Activated B cell treated with CpG ODN at 0.5 μM for 24 hours (primary cell): ENCODE results near the gene SLCO2A1. TPM values are rescaled to one million over a fixed set of nuclear protein-coding genes. Genes with fewer than 3 reads are reported as not detected.

ENCODE experiments used
- ATAC-seq: fragments of 200-7000 bp; cut with Tn5 transposase; one replicate; pipeline ENCODE4 v1.10.0; 2021; ENCODE audit warnings: low read depth, mild to moderate bottlenecking, moderate library complexity
- CTCF ChIA-PET: fragments of 350-600 bp; sonication (Branson Sonifier 250); formaldehyde crosslinking; loops from one replicate; lab custom pipeline; 2021; ENCODE audit warnings: antibody characterized with exemption; lab: Charles Lee
- POLR2A ChIA-PET: fragments of 350-600 bp; sonication (Branson Sonifier 250); formaldehyde crosslinking; loops from one replicate; lab custom pipeline; 2021; ENCODE audit warnings: antibody characterized with exemption; lab: Charles Lee
- DNase-seq: peaks from one replicate; pipeline ENCODE4 v3.0.0; 2022
- H3K27ac Mint-ChIP-seq: one replicate; pipeline ENCODE4 v1.8.0; 2020; ENCODE audit warnings: mixed read lengths
- H3K27me3 Mint-ChIP-seq: one replicate; pipeline ENCODE4 v1.8.0; 2021; ENCODE audit warnings: mixed read lengths
- H3K36me3 Mint-ChIP-seq: one replicate; pipeline ENCODE4 v1.8.0; 2021; ENCODE audit warnings: low read depth, mixed read lengths
- H3K4me1 Mint-ChIP-seq: one replicate; pipeline ENCODE4 v1.8.0; 2021; ENCODE audit warnings: mixed read lengths
- H3K4me3 Mint-ChIP-seq: one replicate; pipeline ENCODE4 v1.8.0; 2020; ENCODE audit warnings: mild to moderate bottlenecking, mixed read lengths
- H3K9me3 Mint-ChIP-seq: one replicate; pipeline ENCODE4 v1.8.0; 2020; ENCODE audit warnings: mixed read lengths
- intact Hi-C: fragments of 100-400 bp; cut with micrococcal nuclease; formaldehyde crosslinking; loops from one replicate; pipeline ENCODE4 v1.15.1; 2024
- total RNA-seq: library from RNA; stranded (reverse); gene quantifications from 2 replicates; pipeline ENCODE4 v1.2.3, GENCODE V29; 2022
- TF ChIP-seq, protein P1 (sequence below): fragments of 200-600 bp; IDR thresholded peaks from one replicate; pipeline ENCODE4 v1.8.0; 2022; ENCODE audit warnings: antibody characterized with exemption, mild to moderate bottlenecking

The SLCO2A1 gene
- total RNA-seq, 1 donor from 2014 or later, result not detected

DNA sequence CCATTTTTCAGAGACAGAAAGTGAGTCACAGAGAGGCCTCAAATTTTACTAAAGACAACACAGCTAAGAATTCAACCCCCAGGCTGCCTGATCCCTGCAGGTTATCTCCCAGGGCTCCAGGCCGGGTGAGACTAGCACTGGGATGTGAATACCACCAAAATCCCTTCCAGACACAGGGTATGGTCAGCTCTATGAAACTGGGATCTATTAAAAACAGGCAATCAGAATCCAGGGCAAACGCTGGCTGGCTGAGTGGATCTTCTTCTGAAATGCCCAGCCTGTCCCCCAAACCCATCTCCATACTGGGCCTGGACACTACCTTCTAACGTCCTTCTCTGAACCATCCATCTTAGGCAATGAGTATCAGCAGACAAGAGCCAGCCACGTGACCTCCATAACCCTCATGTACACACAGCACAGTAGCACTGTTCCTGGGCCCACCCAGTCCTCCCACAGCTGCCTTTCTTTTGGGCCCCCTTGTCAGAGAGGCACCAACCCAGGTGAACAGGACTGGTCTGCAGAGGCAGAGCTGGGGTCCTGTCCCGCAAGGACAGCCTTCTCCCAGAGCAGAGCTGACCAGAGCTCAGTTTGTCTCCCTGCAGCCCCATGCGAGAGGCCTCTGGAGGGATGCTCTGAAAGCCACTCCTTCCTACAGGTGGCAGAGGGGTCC lies 135.9 kb downstream of the SLCO2A1 start:
- ATAC-seq (no peak), DNase-seq (no peak)
- intact Hi-C loops, result no loop called here
- Mint-ChIP-seq H3K27me3 (peaks cover 45% of the 10 kb centered on the region), H3K36me3 (no peaks in the 10 kb centered on the region), H3K27ac (no peak overlapping the region), H3K9me3 (no peaks in the 10 kb centered on the region), H3K4me1 (peaks cover 10% of the 10 kb centered on the region), H3K4me3 (no peak overlapping the region)
- ChIA-PET POLR2A (no interaction called here), CTCF (no interaction called here)
- TF ChIP-seq, protein P1, sequence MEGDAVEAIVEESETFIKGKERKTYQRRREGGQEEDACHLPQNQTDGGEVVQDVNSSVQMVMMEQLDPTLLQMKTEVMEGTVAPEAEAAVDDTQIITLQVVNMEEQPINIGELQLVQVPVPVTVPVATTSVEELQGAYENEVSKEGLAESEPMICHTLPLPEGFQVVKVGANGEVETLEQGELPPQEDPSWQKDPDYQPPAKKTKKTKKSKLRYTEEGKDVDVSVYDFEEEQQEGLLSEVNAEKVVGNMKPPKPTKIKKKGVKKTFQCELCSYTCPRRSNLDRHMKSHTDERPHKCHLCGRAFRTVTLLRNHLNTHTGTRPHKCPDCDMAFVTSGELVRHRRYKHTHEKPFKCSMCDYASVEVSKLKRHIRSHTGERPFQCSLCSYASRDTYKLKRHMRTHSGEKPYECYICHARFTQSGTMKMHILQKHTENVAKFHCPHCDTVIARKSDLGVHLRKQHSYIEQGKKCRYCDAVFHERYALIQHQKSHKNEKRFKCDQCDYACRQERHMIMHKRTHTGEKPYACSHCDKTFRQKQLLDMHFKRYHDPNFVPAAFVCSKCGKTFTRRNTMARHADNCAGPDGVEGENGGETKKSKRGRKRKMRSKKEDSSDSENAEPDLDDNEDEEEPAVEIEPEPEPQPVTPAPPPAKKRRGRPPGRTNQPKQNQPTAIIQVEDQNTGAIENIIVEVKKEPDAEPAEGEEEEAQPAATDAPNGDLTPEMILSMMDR, result no peak

- Mint-ChIP-seq H3K9me3 (no peaks in the 10 kb centered on the region), H3K27me3 (peaks cover 43% of the 10 kb centered on the region), H3K4me1 (peaks cover 10% of the 10 kb centered on the region), H3K4me3 (no peak overlapping the region), H3K27ac (no peak overlapping the region), H3K36me3 (no peaks in the 10 kb centered on the region)
- intact Hi-C loops, result no loop called here
- ATAC-seq (no peak), DNase-seq (no peak)
- POLR2A ChIA-PET, result no interaction called here
- CTCF ChIA-PET, result no interaction called here
- TF ChIP-seq, protein P1, result no peak
Measured at GRCh38 chr3:133892541-133893231, 137.0 kb downstream of the SLCO2A1 start.

- Mint-ChIP-seq H3K36me3 (no peaks in the 10 kb centered on the region), H3K27me3 (peaks cover 36% of the 10 kb centered on the region), H3K27ac (no peak overlapping the region), H3K4me1 (peaks cover 10% of the 10 kb centered on the region), H3K9me3 (no peaks in the 10 kb centered on the region), H3K4me3 (no peak overlapping the region)
- TF ChIP-seq, protein P1, result no peak
- intact Hi-C loops, result no loop called here
- DNase-seq (no peak), ATAC-seq (no peak)
- ChIA-PET POLR2A (no interaction called here), CTCF (no interaction called here)
Measured at GRCh38 chr3:133891662-133892378, 137.9 kb downstream of the SLCO2A1 start.

DNA sequence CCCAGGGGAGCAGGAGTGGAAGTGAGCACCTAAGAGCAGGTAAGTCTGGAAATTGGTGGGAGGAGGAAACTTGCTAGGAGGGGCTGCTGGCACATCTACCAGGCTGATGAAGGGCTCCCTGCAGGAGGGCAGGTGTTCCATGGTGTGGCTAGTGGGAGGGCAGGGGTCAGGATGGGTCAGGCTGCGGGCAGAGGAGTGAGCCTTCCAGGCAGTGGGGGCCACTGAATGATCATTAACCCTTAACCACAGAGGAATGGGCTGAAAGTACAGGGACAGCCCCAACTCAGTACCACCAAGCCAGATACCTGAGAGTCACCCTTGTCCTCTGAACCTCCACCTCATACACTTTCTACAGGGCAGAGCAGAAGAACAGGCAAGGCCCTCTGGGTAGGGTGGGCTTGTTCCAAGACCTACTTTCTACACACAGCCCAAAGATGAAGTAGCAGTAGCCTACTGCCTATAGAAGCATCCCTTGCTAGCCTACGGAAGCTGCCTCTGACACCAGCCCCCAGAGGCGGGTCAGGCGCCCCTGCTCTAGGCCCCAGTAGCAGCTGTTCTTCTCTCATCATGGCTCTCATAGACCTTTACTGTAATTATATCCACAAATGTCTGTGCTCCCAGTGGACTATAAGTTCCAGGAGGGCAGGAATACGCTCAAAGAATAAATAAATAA lies 138.6 kb downstream of the SLCO2A1 start:
- Mint-ChIP-seq H3K27me3 (peaks cover 31% of the 10 kb centered on the region), H3K36me3 (no peaks in the 10 kb centered on the region), H3K4me1 (peaks cover 10% of the 10 kb centered on the region), H3K27ac (no peak overlapping the region), H3K4me3 (no peak overlapping the region), H3K9me3 (no peaks in the 10 kb centered on the region)
- POLR2A ChIA-PET, result no interaction called here
- TF ChIP-seq, protein P1, result no peak
- DNase-seq (no peak), ATAC-seq (no peak)
- CTCF ChIA-PET, result no interaction called here
- intact Hi-C loops, result no loop called here
